Activated CD4-positive, alpha-beta T cell treated with anti-CD3 and anti-CD28 coated beads for 36 hours (primary cell): ENCODE results near the gene H3-3A. TPM values are rescaled to one million over a fixed set of nuclear protein-coding genes. Genes with fewer than 3 reads are reported as not detected.

Source experiments
- total RNA-seq, 2 experiments: library from RNA; stranded (reverse); gene quantifications; one replicate each; pipeline ENCODE4 v1.2.3, GENCODE V29; 2021

H3-3A gene
- total RNA-seq, 2 experiments from 2014 or later, result 176 to 275 TPM

Other genes starting within 250 kb of the H3-3A start
- gene TMEM63A, start 180.3 kb upstream of the H3-3A start, total RNA-seq, result 10 to 100 TPM; 47.3 to 48.0 TPM
- not detected for gene LEFTY1, start 173.6 kb upstream of the H3-3A start, total RNA-seq
- gene PYCR2, start 138.5 kb upstream of the H3-3A start, total RNA-seq, result 100 to 1,000 TPM; 106 to 126 TPM
- gene LEFTY2, start 121.5 kb upstream of the H3-3A start, total RNA-seq, result not detected
- 10 to 100 TPM; 13.5 to 15.0 TPM for gene SDE2, start 63.4 kb upstream of the H3-3A start, total RNA-seq
- 10 to 100 TPM; 17.0 to 20.2 TPM for gene ACBD3, start 124.0 kb downstream of the H3-3A start, total RNA-seq
- not detected for gene MIXL1, start 160.9 kb downstream of the H3-3A start, total RNA-seq
- gene LIN9, start 246.4 kb downstream of the H3-3A start, total RNA-seq, result 10 to 100 TPM; 10.6 TPM